ENCODE results near the gene SCN4B.
"Not testable (repeated sequence)": the region's sequence is repeated elsewhere in the genome, so short reads cannot be mapped to it uniquely, and the experiment has no call there.

SCN4B gene

GRCh38 chr11:118184784-118185579 is 32.4 kb upstream of the SCN4B start:
- no peak overlapping the region for H3K27ac Mint-ChIP-seq
- TF ChIP-seq CTCF (IDR thresholded peaks at IDR 0.05) = no peak
- no peak for DNase-seq
- peaks cover 50% of the 10 kb centered on the region for H3K27me3 Mint-ChIP-seq (ENCODE audit: low read depth, poor library complexity)
- H3K4me3 Mint-ChIP-seq = no peak overlapping the region
- peaks cover 3% of the 10 kb centered on the region for H3K9me3 Mint-ChIP-seq
- H3K4me1 Mint-ChIP-seq = peaks cover 11% of the 10 kb centered on the region
- no peaks in the 10 kb centered on the region for H3K36me3 Mint-ChIP-seq (ENCODE audit: low read depth)

GRCh38 chr11:118183691-118184090 is 31.1 kb upstream of the SCN4B start:
- H3K9me3 Mint-ChIP-seq; H3K36me3 Mint-ChIP-seq (ENCODE audit: low read depth); DNase-seq; H3K27ac Mint-ChIP-seq; H3K4me3 Mint-ChIP-seq: not testable (repeated sequence)
- Mint-ChIP-seq H3K4me1 (peaks cover 15% of the 10 kb centered on the region), H3K27me3 (ENCODE audit: low read depth, poor library complexity) (peaks cover 42% of the 10 kb centered on the region)

- H3K27me3 Mint-ChIP-seq (ENCODE audit: low read depth, poor library complexity) = peaks cover 28% of the 10 kb centered on the region
- TF ChIP-seq CTCF (IDR thresholded peaks at IDR 0.05) = no peak
- H3K4me3 Mint-ChIP-seq = no peak overlapping the region
- no peaks in the 10 kb centered on the region for H3K36me3 Mint-ChIP-seq (ENCODE audit: low read depth)
- H3K27ac Mint-ChIP-seq = no peak overlapping the region
- peaks cover 28% of the 10 kb centered on the region for H3K4me1 Mint-ChIP-seq
- DNase-seq = peak; percentile 54
- H3K9me3 Mint-ChIP-seq = peaks cover 3% of the 10 kb centered on the region
Measured at GRCh38 chr11:118180300-118180703, 27.7 kb upstream of the SCN4B start.

GRCh38 chr11:118176778-118177134 is 24.1 kb upstream of the SCN4B start:
- H3K27me3 Mint-ChIP-seq (ENCODE audit: low read depth, poor library complexity) = peaks cover 51% of the 10 kb centered on the region
- no peaks in the 10 kb centered on the region for H3K9me3 Mint-ChIP-seq
- H3K4me1 Mint-ChIP-seq = peaks cover 39% of the 10 kb centered on the region
- no peaks in the 10 kb centered on the region for H3K36me3 Mint-ChIP-seq (ENCODE audit: low read depth)
- no peak for TF ChIP-seq CTCF (IDR thresholded peaks at IDR 0.05)
- peak overlapping the region; percentile 82 for H3K4me3 Mint-ChIP-seq
- H3K27ac Mint-ChIP-seq = no peak overlapping the region
- DNase-seq = no peak

- peaks cover 56% of the 10 kb centered on the region for H3K27me3 Mint-ChIP-seq (ENCODE audit: low read depth, poor library complexity)
- no peaks in the 10 kb centered on the region for H3K9me3 Mint-ChIP-seq
- H3K4me1 Mint-ChIP-seq = peaks cover 39% of the 10 kb centered on the region
- no peak for DNase-seq
- H3K4me3 Mint-ChIP-seq = peak within 1 kb of the TSS; percentile 82
- H3K27ac Mint-ChIP-seq = no peak within 1 kb of the TSS
- TF ChIP-seq CTCF (IDR thresholded peaks at IDR 0.05) = no peak
- H3K36me3 Mint-ChIP-seq (ENCODE audit: low read depth) = no peaks in the 10 kb centered on the region
Measured at GRCh38 chr11:118175993-118176777, 23.6 kb upstream of the SCN4B start, which contains the start of gene SCN2B. TSS of gene SCN2B (minus strand) at chr11:118176639. CDS start at chr11:118176431, 208 bp downstream.
